ENCODE measurements around the gene EMP2. TPM values are rescaled to one million over a fixed set of nuclear protein-coding genes. Genes with fewer than 3 reads are reported as not detected.

Gene EMP2
- polyA plus RNA-seq, 1 donor from 2014 or later, result 0.14 TPM

DNA sequence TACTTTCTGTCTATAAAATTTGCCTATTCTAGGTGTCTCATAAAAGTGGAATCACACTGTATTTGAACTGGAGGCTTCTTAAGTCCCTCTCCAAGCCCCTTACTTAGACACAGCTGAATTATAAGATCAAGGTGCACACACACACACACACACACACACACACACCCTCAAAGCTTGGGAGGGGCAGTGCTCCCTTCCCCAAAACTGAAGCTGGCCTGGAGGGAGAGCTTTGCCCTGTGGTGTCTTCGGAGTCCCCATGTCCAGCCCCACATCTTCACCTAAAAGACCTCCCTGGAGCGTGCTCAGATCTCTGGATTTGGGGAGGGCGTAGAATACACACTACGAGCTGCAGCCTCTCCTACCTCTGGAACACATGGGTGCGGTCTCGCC, 828 bp downstream of the EMP2 start:
- no peaks in the 10 kb centered on the region for H3K36me3 ChIP-seq (ENCODE audit: insufficient read depth, low read length)
- no peaks in the 10 kb centered on the region for H3F3A ChIP-seq (ENCODE audit: insufficient read depth, low read length, poor library complexity, severe bottlenecking)
- H3K4me3 ChIP-seq (ENCODE audit: low read length), result peak overlapping the region; percentile 72
- peaks cover 23% of the 10 kb centered on the region for H3K27me3 ChIP-seq (ENCODE audit: insufficient read depth, low read depth, low read length)
- no peaks in the 10 kb centered on the region for H3K9me2 ChIP-seq (ENCODE audit: insufficient read depth, low read length)
- H3K79me2 ChIP-seq (replicated peaks; ENCODE audit: insufficient read depth, low read length), result no peaks in the 10 kb centered on the region
- H3K4me2 ChIP-seq (ENCODE audit: low read length), result no peak overlapping the region
- no peaks in the 10 kb centered on the region for H4K20me1 ChIP-seq (ENCODE audit: insufficient read depth)
- no peak overlapping the region for H2AFZ ChIP-seq (ENCODE audit: low read depth, low read length)
- no peaks in the 10 kb centered on the region for H3K9me3 ChIP-seq (ENCODE audit: low read length)
- no peak for TF ChIP-seq POLR2AphosphoS5 (IDR thresholded peaks at IDR 0.05)
- no peak for TF ChIP-seq SMC3 (conservative IDR thresholded peaks at IDR 0.05; ENCODE audit: poor library complexity)
- TF ChIP-seq, protein P1, sequence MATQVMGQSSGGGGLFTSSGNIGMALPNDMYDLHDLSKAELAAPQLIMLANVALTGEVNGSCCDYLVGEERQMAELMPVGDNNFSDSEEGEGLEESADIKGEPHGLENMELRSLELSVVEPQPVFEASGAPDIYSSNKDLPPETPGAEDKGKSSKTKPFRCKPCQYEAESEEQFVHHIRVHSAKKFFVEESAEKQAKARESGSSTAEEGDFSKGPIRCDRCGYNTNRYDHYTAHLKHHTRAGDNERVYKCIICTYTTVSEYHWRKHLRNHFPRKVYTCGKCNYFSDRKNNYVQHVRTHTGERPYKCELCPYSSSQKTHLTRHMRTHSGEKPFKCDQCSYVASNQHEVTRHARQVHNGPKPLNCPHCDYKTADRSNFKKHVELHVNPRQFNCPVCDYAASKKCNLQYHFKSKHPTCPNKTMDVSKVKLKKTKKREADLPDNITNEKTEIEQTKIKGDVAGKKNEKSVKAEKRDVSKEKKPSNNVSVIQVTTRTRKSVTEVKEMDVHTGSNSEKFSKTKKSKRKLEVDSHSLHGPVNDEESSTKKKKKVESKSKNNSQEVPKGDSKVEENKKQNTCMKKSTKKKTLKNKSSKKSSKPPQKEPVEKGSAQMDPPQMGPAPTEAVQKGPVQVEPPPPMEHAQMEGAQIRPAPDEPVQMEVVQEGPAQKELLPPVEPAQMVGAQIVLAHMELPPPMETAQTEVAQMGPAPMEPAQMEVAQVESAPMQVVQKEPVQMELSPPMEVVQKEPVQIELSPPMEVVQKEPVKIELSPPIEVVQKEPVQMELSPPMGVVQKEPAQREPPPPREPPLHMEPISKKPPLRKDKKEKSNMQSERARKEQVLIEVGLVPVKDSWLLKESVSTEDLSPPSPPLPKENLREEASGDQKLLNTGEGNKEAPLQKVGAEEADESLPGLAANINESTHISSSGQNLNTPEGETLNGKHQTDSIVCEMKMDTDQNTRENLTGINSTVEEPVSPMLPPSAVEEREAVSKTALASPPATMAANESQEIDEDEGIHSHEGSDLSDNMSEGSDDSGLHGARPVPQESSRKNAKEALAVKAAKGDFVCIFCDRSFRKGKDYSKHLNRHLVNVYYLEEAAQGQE (IDR thresholded peaks at IDR 0.05; ENCODE audit: borderline replicate concordance), result no peak
- no peak for TF ChIP-seq MXI1 (conservative IDR thresholded peaks at IDR 0.05; ENCODE audit: poor library complexity, severe bottlenecking)
- TF ChIP-seq EP300 (conservative IDR thresholded peaks at IDR 0.05; ENCODE audit: poor library complexity, severe bottlenecking), result no peak
- TF ChIP-seq, protein P2, sequence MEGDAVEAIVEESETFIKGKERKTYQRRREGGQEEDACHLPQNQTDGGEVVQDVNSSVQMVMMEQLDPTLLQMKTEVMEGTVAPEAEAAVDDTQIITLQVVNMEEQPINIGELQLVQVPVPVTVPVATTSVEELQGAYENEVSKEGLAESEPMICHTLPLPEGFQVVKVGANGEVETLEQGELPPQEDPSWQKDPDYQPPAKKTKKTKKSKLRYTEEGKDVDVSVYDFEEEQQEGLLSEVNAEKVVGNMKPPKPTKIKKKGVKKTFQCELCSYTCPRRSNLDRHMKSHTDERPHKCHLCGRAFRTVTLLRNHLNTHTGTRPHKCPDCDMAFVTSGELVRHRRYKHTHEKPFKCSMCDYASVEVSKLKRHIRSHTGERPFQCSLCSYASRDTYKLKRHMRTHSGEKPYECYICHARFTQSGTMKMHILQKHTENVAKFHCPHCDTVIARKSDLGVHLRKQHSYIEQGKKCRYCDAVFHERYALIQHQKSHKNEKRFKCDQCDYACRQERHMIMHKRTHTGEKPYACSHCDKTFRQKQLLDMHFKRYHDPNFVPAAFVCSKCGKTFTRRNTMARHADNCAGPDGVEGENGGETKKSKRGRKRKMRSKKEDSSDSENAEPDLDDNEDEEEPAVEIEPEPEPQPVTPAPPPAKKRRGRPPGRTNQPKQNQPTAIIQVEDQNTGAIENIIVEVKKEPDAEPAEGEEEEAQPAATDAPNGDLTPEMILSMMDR (IDR thresholded peaks at IDR 0.05; ENCODE audit: poor library complexity, severe bottlenecking), result no peak
- no peak for TF ChIP-seq EZH2 (IDR thresholded peaks at IDR 0.05; ENCODE audit: borderline replicate concordance, insufficient read depth, low read length, poor library complexity, severe bottlenecking)
- TF ChIP-seq RAD21 (conservative IDR thresholded peaks at IDR 0.05), result no peak
- no peak for TF ChIP-seq TAF1 (IDR thresholded peaks at IDR 0.05; ENCODE audit: low read depth)
- no peak overlapping the region for H3K27ac ChIP-seq (ENCODE audit: low read length)
- H3K9ac ChIP-seq (ENCODE audit: low read length), result no peak overlapping the region

DNA sequence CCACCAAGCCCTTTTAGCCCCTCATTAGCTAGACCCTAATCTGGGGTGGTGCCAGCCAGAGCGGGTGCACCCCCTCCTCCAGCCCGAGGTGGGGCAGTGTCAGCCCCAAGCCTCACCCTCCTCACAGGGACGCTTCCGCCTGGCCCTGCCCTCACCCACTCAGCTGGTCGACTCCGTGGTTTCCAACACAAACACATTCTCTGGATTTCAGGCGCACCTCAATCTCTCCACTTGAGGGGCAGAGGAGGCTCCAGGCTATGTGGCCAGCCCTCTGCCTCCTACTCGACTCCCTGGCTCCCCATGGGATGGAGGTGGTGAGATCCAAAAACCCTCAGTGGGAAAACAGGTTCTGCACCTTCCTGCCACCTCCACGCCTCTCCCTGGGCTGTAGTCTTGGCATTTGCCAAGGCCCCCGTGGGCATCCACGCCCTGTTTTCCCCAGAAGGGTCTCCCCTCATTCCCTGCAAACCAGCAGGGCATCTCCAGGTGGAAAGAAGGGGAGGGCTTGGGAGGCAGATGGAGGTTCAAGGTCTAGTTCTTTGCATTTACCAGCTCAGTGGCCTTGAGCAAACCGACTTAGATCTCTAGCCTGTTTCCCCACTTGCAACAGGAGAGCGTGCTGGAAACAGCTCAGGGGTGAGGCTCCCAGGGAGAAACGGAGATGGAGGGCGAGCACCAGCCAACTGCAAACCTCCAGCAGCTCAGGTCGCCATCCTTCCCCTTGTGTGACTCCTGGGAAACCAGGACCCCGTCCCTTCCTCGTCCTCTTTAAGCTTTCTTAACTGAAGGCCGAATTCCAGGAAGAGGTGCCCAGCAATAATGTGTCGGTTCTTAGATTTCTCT, 1.7 kb downstream of the EMP2 start:
- Histone ChIP-seq H3K9me2 (ENCODE audit: insufficient read depth, low read length) (no peaks in the 10 kb centered on the region), H3K79me2 (replicated peaks; ENCODE audit: insufficient read depth, low read length) (no peaks in the 10 kb centered on the region), H3K9me3 (ENCODE audit: low read length) (no peaks in the 10 kb centered on the region), H3K9ac (ENCODE audit: low read length) (no peak overlapping the region), H3K27me3 (ENCODE audit: insufficient read depth, low read depth, low read length) (peaks cover 23% of the 10 kb centered on the region), H4K20me1 (ENCODE audit: insufficient read depth) (no peaks in the 10 kb centered on the region), H2AFZ (ENCODE audit: low read depth, low read length) (no peak overlapping the region), H3K36me3 (ENCODE audit: insufficient read depth, low read length) (no peaks in the 10 kb centered on the region), H3K4me3 (ENCODE audit: low read length) (no peak overlapping the region), H3F3A (ENCODE audit: insufficient read depth, low read length, poor library complexity, severe bottlenecking) (no peaks in the 10 kb centered on the region), H3K4me2 (ENCODE audit: low read length) (no peak overlapping the region), H3K27ac (ENCODE audit: low read length) (no peak overlapping the region)
- TF ChIP-seq MXI1 (conservative IDR thresholded peaks at IDR 0.05; ENCODE audit: poor library complexity, severe bottlenecking), result no peak
- TF ChIP-seq, protein P1 (IDR thresholded peaks at IDR 0.05; ENCODE audit: borderline replicate concordance), result no peak
- TF ChIP-seq SMC3 (conservative IDR thresholded peaks at IDR 0.05; ENCODE audit: poor library complexity), result no peak
- no peak for TF ChIP-seq EZH2 (IDR thresholded peaks at IDR 0.05; ENCODE audit: borderline replicate concordance, insufficient read depth, low read length, poor library complexity, severe bottlenecking)
- no peak for TF ChIP-seq TAF1 (IDR thresholded peaks at IDR 0.05; ENCODE audit: low read depth)
- TF ChIP-seq, protein P2 (IDR thresholded peaks at IDR 0.05; ENCODE audit: poor library complexity, severe bottlenecking), result no peak
- TF ChIP-seq EP300 (conservative IDR thresholded peaks at IDR 0.05; ENCODE audit: poor library complexity, severe bottlenecking), result no peak
- no peak for TF ChIP-seq POLR2AphosphoS5 (IDR thresholded peaks at IDR 0.05)

Data from neural cell (in vitro differentiated cells).